OCI-LY3 (cell line): ENCODE data around the gene VTCN1.

ENCODE experiments used
- EZH2phosphoT487 ChIP-seq: fragments of 200-600 bp; shearing (Covaris generic); IDR thresholded peaks from 2 replicates; pipeline ENCODE4 v1.6.1; 2018; ENCODE audit warnings: antibody characterized with exemption, mixed run types, low read depth
- TF ChIP-seq, protein P1 (sequence below): fragments of 200-600, 300-600 bp; sonication (generic); IDR thresholded peaks from 2 replicates; pipeline ENCODE4 v1.5.1; 2014; ENCODE audit warnings: antibody characterized with exemption, low read length, low read depth

DNA sequence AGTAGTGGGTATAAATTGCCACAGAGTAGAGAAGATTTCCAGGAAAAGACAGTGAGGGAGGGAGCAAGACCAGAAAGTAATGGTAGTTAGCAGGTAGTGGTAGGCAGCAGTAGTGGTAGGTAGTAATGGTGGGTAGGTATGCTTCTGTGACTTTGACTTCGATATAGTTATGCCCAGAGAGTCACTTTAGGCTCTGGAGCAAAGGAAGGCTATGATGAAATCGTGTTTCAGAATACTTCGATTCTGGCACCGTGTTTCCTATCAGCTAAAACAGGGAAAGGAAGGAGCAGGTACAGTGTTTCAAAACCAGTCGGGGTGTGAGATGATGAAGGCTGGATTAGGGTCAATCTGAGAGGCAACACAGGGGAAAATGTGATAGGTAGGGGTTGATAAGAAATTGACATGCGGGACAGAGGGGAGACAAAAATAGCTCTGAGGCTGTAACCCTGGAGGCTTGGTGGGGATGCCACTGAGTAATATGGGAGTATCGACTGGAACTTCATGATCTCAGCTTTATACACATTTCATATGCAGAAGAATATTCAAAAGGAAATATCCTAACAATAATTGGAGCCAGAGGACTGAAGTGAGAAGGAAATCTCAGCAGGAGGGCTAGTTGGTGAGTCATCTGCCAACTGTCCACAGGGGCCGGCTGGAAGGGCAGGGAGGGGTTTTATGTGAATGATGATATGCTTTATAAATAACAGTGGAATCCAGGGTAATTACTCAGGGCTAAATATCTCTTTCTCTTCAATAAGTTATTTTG is 64.0 kb downstream of the VTCN1 start:
- TF ChIP-seq, protein P1, sequence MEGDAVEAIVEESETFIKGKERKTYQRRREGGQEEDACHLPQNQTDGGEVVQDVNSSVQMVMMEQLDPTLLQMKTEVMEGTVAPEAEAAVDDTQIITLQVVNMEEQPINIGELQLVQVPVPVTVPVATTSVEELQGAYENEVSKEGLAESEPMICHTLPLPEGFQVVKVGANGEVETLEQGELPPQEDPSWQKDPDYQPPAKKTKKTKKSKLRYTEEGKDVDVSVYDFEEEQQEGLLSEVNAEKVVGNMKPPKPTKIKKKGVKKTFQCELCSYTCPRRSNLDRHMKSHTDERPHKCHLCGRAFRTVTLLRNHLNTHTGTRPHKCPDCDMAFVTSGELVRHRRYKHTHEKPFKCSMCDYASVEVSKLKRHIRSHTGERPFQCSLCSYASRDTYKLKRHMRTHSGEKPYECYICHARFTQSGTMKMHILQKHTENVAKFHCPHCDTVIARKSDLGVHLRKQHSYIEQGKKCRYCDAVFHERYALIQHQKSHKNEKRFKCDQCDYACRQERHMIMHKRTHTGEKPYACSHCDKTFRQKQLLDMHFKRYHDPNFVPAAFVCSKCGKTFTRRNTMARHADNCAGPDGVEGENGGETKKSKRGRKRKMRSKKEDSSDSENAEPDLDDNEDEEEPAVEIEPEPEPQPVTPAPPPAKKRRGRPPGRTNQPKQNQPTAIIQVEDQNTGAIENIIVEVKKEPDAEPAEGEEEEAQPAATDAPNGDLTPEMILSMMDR: no peak
- TF ChIP-seq EZH2phosphoT487: no peak
